Smooth muscle cell (in vitro differentiated cells): ENCODE data around the gene DDX17. TPM values are rescaled to one million over a fixed set of nuclear protein-coding genes. Genes with fewer than 3 reads are reported as not detected.

Experiments used
- DNase-seq: peaks from one replicate; lab custom pipeline; 2025; ENCODE audit not compliant: unreplicated experiment; lab: John Stamatoyannopoulos, UW
- H2AFZ ChIP-seq: fragments of 200-600 bp; sonication (generic); 2 replicates; pipeline ENCODE4 v1.6.0; 2016; ENCODE audit warnings: antibody characterized with exemption, low read depth, mild to moderate bottlenecking
- H3F3A ChIP-seq: fragments of 200-600 bp; sonication (generic); 2 replicates; pipeline ENCODE4 v1.6.0; 2017; ENCODE audit warnings: antibody characterized with exemption, low read depth
- H3K27ac ChIP-seq: fragments of 200-600 bp; sonication (generic); 2 replicates; pipeline ENCODE4 v1.5.1; 2016; ENCODE audit warnings: low read depth, mild to moderate bottlenecking
- H3K27me3 ChIP-seq: fragments of 200-600 bp; sonication (generic); 2 replicates; pipeline ENCODE4 v1.6.1; 2016; ENCODE audit warnings: low read depth, mild to moderate bottlenecking
- H3K36me3 ChIP-seq: fragments of 200-600 bp; sonication (generic); 2 replicates; pipeline ENCODE4 v1.5.1; 2016; ENCODE audit warnings: low read depth
- H3K4me1 ChIP-seq: fragments of 200-600 bp; sonication (generic); 2 replicates; pipeline ENCODE4 v1.5.1; 2016; ENCODE audit warnings: low read depth
- H3K4me2 ChIP-seq: fragments of 200-600 bp; sonication (generic); 2 replicates; pipeline ENCODE4 v1.6.0; 2016; ENCODE audit warnings: mild to moderate bottlenecking
- H3K4me3 ChIP-seq: fragments of 200-600 bp; sonication (generic); 2 replicates; pipeline ENCODE4 v1.5.1; 2016; ENCODE audit warnings: mild to moderate bottlenecking
- H3K79me2 ChIP-seq: fragments of 200-600 bp; sonication (generic); 2 replicates; pipeline ENCODE4 v1.6.0; 2016; ENCODE audit warnings: low read depth, mild to moderate bottlenecking
- H3K9ac ChIP-seq: fragments of 200-600 bp; sonication (generic); 2 replicates; pipeline ENCODE4 v1.6.0; 2016; ENCODE audit warnings: low read depth
- H3K9me3 ChIP-seq: fragments of 200-600 bp; sonication (generic); replicated peaks from 2 replicates; pipeline ENCODE4 v1.5.1; 2016; ENCODE audit warnings: low read depth
- H4K20me1 ChIP-seq: fragments of 200-600 bp; sonication (generic); 2 replicates; pipeline ENCODE4 v1.6.0; 2016; ENCODE audit warnings: low read depth
- WGBS: methylation state at CpG from one replicate; pipeline ENCODE4 v1.1.7; 2016; ENCODE audit warnings: low lambda C conversion rate; 5-methylcytosine and 5-hydroxymethylcytosine counted together
- polyA plus RNA-seq: library from polyadenylated mRNA; unstranded; fragments of >200 nt; fragmentation: Nextera tagmentation; extraction: Ambion mirVana; gene quantifications from 2 replicates; pipeline ENCODE4 v1.2.1, GENCODE V29; 2016
- total RNA-seq: library from RNA; depleted of rRNA; stranded (reverse); fragments of >200 nt; gene quantifications from 2 replicates; pipeline ENCODE4 v1.2.3, GENCODE V29; 2014
- TF ChIP-seq, protein P1 (sequence below): fragments of 200-600 bp; sonication (generic); IDR thresholded peaks from 2 replicates; pipeline ENCODE4 v1.5.1; 2017; ENCODE audit warnings: borderline replicate concordance, mild to moderate bottlenecking, antibody characterized with exemption; ENCODE audit not compliant: insufficient read depth, poor library complexity, severe bottlenecking

Gene DDX17
- total and polyA plus RNA-seq, 2 experiments from 2014 or later: 11.5 to 182 TPM

DNA sequence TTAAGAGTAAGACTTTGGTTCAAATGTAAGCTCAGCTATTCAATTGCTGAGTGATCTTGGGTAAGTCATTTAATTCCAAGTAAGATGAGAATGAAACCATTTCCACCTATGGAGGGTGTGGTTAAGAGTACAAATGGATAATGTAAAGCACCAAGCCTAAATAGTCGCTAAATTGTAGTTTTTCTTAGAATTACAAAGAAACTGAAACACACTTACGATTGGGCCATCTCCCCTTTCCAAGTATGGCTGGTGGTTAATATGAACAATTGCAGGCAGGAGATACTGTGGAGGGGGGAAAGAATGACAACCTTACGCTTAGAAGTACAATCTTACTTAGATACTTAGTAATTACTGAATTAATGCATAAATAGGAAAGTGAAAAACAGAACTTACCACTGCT lies 8.2 kb downstream of the DDX17 start:
- Histone ChIP-seq H3F3A (peaks cover 48% of the 10 kb centered on the region), H3K27me3 (no peaks in the 10 kb centered on the region), H3K27ac (no peak overlapping the region), H3K79me2 (peaks cover 82% of the 10 kb centered on the region), H3K4me1 (peaks cover 3% of the 10 kb centered on the region), H3K9ac (no peak overlapping the region), H3K4me2 (no peak overlapping the region), H2AFZ (no peak overlapping the region), H3K36me3 (peaks cover 50% of the 10 kb centered on the region), H4K20me1 (peaks cover 100% of the 10 kb centered on the region), H3K4me3 (no peak overlapping the region), H3K9me3 (no peaks in the 10 kb centered on the region)
- no peak for DNase-seq
- WGBS: 99% methylated on average over 3 of the region's 3 CpGs
- TF ChIP-seq, protein P1, sequence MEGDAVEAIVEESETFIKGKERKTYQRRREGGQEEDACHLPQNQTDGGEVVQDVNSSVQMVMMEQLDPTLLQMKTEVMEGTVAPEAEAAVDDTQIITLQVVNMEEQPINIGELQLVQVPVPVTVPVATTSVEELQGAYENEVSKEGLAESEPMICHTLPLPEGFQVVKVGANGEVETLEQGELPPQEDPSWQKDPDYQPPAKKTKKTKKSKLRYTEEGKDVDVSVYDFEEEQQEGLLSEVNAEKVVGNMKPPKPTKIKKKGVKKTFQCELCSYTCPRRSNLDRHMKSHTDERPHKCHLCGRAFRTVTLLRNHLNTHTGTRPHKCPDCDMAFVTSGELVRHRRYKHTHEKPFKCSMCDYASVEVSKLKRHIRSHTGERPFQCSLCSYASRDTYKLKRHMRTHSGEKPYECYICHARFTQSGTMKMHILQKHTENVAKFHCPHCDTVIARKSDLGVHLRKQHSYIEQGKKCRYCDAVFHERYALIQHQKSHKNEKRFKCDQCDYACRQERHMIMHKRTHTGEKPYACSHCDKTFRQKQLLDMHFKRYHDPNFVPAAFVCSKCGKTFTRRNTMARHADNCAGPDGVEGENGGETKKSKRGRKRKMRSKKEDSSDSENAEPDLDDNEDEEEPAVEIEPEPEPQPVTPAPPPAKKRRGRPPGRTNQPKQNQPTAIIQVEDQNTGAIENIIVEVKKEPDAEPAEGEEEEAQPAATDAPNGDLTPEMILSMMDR: no peak

DNA sequence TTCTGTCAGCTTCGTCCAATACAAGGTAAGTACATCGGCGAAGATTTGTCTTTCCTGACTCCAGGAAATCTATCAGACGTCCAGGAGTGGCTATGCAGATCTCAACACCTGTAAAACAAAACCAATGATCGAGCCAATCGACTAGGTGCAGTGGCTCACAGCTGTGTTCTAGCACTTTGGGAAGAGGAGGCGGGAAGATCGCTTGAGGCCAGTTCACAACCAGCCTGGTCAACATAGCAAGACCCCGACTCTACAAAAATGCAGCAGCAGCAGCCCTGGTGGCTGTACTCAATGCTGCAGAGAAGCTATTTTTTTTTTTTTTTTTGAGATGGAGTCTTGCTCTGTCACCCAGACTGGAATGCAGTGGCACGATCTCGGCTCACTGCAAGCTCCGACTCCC lies 11.2 kb downstream of the DDX17 start:
- Histone ChIP-seq H3F3A (peaks cover 60% of the 10 kb centered on the region), H4K20me1 (peaks cover 100% of the 10 kb centered on the region), H3K9ac (no peak overlapping the region), H2AFZ (no peak overlapping the region), H3K27ac (peak overlapping the region; percentile 57), H3K27me3 (no peaks in the 10 kb centered on the region), H3K4me1 (no peaks in the 10 kb centered on the region), H3K36me3 (peaks cover 50% of the 10 kb centered on the region), H3K9me3 (no peaks in the 10 kb centered on the region), H3K4me2 (no peak overlapping the region), H3K4me3 (no peak overlapping the region), H3K79me2 (peaks cover 69% of the 10 kb centered on the region)
- 97% methylated on average over 12 of the region's 12 CpGs for WGBS
- TF ChIP-seq, protein P1: no peak
- no peak for DNase-seq

DNA sequence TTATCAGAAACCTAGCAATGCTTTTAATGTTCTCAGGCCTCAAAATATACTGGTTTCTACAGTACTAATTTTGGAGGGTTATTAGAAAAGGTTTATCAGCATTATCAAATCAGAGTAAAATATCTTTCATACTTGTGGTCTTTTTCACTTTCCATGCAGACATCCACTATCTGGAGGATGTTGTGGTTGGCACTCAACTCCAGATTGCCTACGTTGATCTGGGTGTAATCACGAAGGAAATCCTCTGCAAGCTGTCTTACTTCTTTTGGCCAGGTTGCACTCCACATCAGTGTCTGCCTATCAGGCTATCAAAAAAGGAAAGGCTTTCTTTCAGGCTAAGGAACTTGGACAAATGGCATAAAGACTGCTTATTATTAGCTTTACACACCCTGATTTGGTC lies 11.6 kb downstream of the DDX17 start:
- no peak overlapping the region for H2AFZ ChIP-seq
- H4K20me1 ChIP-seq: peaks cover 100% of the 10 kb centered on the region
- no peaks in the 10 kb centered on the region for H3K9me3 ChIP-seq
- no peaks in the 10 kb centered on the region for H3K4me1 ChIP-seq
- no peak for DNase-seq
- H3K4me2 ChIP-seq: no peak overlapping the region
- peaks cover 64% of the 10 kb centered on the region for H3F3A ChIP-seq
- H3K27me3 ChIP-seq: no peaks in the 10 kb centered on the region
- 27% methylated on average over 2 of the region's 2 CpGs for WGBS
- no peak overlapping the region for H3K9ac ChIP-seq
- peak overlapping the region; percentile 57 for H3K27ac ChIP-seq
- peaks cover 46% of the 10 kb centered on the region for H3K36me3 ChIP-seq
- peaks cover 69% of the 10 kb centered on the region for H3K79me2 ChIP-seq
- TF ChIP-seq, protein P1: no peak
- H3K4me3 ChIP-seq: no peak overlapping the region

GRCh38 chr22:38491707-38492348 lies 14.3 kb downstream of the DDX17 start:
- Histone ChIP-seq H2AFZ (no peak overlapping the region), H4K20me1 (peaks cover 100% of the 10 kb centered on the region), H3K79me2 (peaks cover 62% of the 10 kb centered on the region), H3F3A (peaks cover 76% of the 10 kb centered on the region), H3K9me3 (no peaks in the 10 kb centered on the region), H3K27me3 (no peaks in the 10 kb centered on the region), H3K9ac (no peak overlapping the region), H3K4me3 (no peak overlapping the region), H3K4me1 (no peaks in the 10 kb centered on the region), H3K36me3 (peaks cover 38% of the 10 kb centered on the region), H3K27ac (peak overlapping the region; percentile 57), H3K4me2 (no peak overlapping the region)
- DNase-seq: no peak
- TF ChIP-seq, protein P1: no peak
- 95% methylated on average over 5 of the region's 5 CpGs for WGBS
